Heart left ventricle (tissue), 13 donors: ENCODE measurements around the gene USP32.

Source experiments
- POLR2A ChIP-seq, 2 donors: fragments of 450-650 bp; IDR thresholded peaks; one replicate each; pipeline ENCODE4 v1.6.1; 2017; ENCODE audit warnings: antibody characterized with exemption in 2 of 2, mild to moderate bottlenecking in 2 of 2, moderate library complexity in 2 of 2
- TF ChIP-seq, protein P1 (sequence below), 12 donors: fragments of 200-600 bp; sonication (generic) in 4 of 12; IDR thresholded peaks; one replicate each; pipeline versions ENCODE4 v1.5.0 to v1.8.0; 2018 to 2022; ENCODE audit warnings: antibody characterized with exemption in 12 of 12, mild to moderate bottlenecking in 5 of 12
- donor health status: ischemic (EF 13 %, LVEDD 7.1; RV severe dilation, severe dysfunction).
- donor health status: DM: no; HTN: yes; CAD: no.
- donor health status: DM: no; HTN: no; CAD: no.
- donor health status: ischemic (EF 25% LVEDD 6.9; RV normal size, moderate dysfunction).
- donor health status: ischemic (EF 25% LVEDD 5.7; RV mildly dilated, moderate dysfunction).
- donor health status: ischemic (EF 35%, LVEDD 5.7; RV mildly dilated, moderate dysfunction).
- donor health status: nonischemic (EF 11% LVEDD 7.7; RV severe dilation, severe dysfunction).
- donor health status: DM: yes; HTN: yes; CAD: no.
- donor health status: PGD.
- donor health status: ischemic (EF 29% LVEDD 5.4; RV normal size, mild dysfunction).
- donor health status: nonischemic (EF 23%, LVEDD 6.1; RV moderate dilation, normal function).

DNA sequence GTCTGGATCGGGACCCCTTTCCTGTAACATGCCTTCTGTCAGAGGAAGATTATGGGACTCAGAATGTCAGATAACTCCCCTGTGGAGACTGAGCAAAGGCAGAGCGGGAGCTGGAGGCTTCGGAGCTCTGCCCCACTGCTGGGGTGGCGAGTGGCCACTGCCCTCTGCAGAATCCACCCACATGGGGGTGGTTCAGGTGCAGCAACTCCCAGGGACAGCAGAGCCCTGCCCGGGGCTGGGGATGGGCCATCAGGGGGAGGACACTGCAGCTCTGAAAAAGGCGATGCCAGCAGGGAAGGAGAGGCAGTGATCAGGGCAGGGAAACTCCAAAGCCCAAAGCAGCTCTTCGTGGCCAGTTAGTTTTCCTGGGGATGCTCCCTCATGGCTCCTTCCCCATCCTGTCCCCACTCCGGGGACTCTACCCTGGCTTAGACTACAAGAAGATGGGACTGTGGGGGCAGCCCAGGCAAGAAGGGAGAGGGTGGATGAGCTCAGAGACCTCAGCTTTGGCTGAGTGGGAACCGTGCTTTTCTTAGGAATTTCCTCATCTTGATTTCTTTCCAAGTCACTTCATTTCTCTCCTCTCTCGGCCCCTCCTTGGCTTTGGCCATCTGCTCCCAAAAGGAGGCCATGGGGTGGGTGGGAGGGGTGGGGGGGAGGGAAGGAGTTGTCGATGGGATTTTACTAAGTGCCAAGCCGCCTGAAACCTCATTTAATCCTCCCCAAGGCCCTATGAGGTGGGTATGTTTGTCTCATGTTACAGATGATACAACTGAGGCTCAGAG is 238.1 kb downstream of the USP32 start:
- TF ChIP-seq, protein P1, sequence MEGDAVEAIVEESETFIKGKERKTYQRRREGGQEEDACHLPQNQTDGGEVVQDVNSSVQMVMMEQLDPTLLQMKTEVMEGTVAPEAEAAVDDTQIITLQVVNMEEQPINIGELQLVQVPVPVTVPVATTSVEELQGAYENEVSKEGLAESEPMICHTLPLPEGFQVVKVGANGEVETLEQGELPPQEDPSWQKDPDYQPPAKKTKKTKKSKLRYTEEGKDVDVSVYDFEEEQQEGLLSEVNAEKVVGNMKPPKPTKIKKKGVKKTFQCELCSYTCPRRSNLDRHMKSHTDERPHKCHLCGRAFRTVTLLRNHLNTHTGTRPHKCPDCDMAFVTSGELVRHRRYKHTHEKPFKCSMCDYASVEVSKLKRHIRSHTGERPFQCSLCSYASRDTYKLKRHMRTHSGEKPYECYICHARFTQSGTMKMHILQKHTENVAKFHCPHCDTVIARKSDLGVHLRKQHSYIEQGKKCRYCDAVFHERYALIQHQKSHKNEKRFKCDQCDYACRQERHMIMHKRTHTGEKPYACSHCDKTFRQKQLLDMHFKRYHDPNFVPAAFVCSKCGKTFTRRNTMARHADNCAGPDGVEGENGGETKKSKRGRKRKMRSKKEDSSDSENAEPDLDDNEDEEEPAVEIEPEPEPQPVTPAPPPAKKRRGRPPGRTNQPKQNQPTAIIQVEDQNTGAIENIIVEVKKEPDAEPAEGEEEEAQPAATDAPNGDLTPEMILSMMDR (IDR thresholded peaks at IDR 0.05) = no peak
- no peak for TF ChIP-seq POLR2A (IDR thresholded peaks at IDR 0.05)
